Measurements from ENCODE around the gene SPSB3. TPM values are rescaled to one million over a fixed set of nuclear protein-coding genes. Genes with fewer than 3 reads are reported as not detected.

Gene SPSB3
- total and polyA plus RNA-seq, 2 of the 13 experiments (the other 11 are each of a cell fraction or from before 2014, with no cell fraction given), result 13.2 to 21.9 TPM

- TF ChIP-seq ZNF18 (CRISPR knock-in tag; IDR thresholded peaks at IDR 0.05; ENCODE audit: insufficient replicate concordance), result no peak
- 0 out of 2 replicates have a peak, but pooled peaks have one; percentile 18 for TF ChIP-seq YEATS4 (CRISPR knock-in tag; IDR thresholded peaks at IDR 0.05; ENCODE audit: borderline replicate concordance)
- no peak for TF ChIP-seq NFKB2 (CRISPR knock-in tag; IDR thresholded peaks at IDR 0.05; ENCODE audit: borderline replicate concordance)
- no peak for TF ChIP-seq MYNN (CRISPR knock-in tag; IDR thresholded peaks at IDR 0.05; ENCODE audit: low read depth)
- no peak for TF ChIP-seq HHEX (CRISPR knock-in tag; IDR thresholded peaks at IDR 0.05)
- peak in 1 of 2 experiments; percentile 50; a peak in 1 of 4 replicates for TF ChIP-seq KLF16 (CRISPR knock-in tag; IDR thresholded peaks at IDR 0.05)
- TF ChIP-seq HNF4G (IDR thresholded peaks at IDR 0.05; ENCODE audit: borderline replicate concordance, low read depth, low read length), result no peak
- no peak for TF ChIP-seq HNF4G (CRISPR knock-in tag; IDR thresholded peaks at IDR 0.05; ENCODE audit: borderline replicate concordance, low read depth)
- TF ChIP-seq KAT8 (CRISPR knock-in tag; IDR thresholded peaks at IDR 0.05), result 0 out of 2 replicates have a peak, but pooled peaks have one; percentile 51
- TF ChIP-seq GATAD1 (CRISPR knock-in tag; IDR thresholded peaks at IDR 0.05), result peak; percentile 68
- TF ChIP-seq SPEN (CRISPR knock-in tag; IDR thresholded peaks at IDR 0.05; ENCODE audit: low read depth), result 0 out of 2 replicates have a peak, but pooled peaks have one; percentile 20
- TF ChIP-seq ARNT (IDR thresholded peaks at IDR 0.05), result no peak
- TF ChIP-seq ZBTB33 (CRISPR knock-in tag; IDR thresholded peaks at IDR 0.05), result peak; percentile 31; the same call in 1 of the 2 replicates
- 0 out of 2 replicates have a peak, but pooled peaks have one; percentile 42 for TF ChIP-seq ZNF441 (CRISPR knock-in tag; IDR thresholded peaks at IDR 0.05; ENCODE audit: borderline replicate concordance)
- peak; percentile 82 for TF ChIP-seq STAG1 (CRISPR knock-in tag; IDR thresholded peaks at IDR 0.05)
- TF ChIP-seq NFE2L2 (IDR thresholded peaks at IDR 0.05; ENCODE audit: low read length), result no peak
- TF ChIP-seq MBNL3 (CRISPR knock-in tag; conservative IDR thresholded peaks at IDR 0.05), result no peak
- no peak for TF ChIP-seq CHD2 (IDR thresholded peaks at IDR 0.05; ENCODE audit: low read depth, low read length)
- TF ChIP-seq NR2F6 (IDR thresholded peaks at IDR 0.05), result no peak
- TF ChIP-seq NR2F6 (CRISPR knock-in tag; IDR thresholded peaks at IDR 0.05), result peak; percentile 45; the same call in 1 of the 2 replicates
- no peak for TF ChIP-seq KDM5A (IDR thresholded peaks at IDR 0.05; ENCODE audit: borderline replicate concordance, low read length)
- no peak for TF ChIP-seq ZFP90 (CRISPR knock-in tag; IDR thresholded peaks at IDR 0.05; ENCODE audit: borderline replicate concordance)
- no peak for TF ChIP-seq MLLT10 (CRISPR knock-in tag; IDR thresholded peaks at IDR 0.05)
- 0 out of 2 replicates have a peak, but pooled peaks have one; percentile 27 for TF ChIP-seq GABPB1 (CRISPR knock-in tag; IDR thresholded peaks at IDR 0.05)
- TF ChIP-seq ZNF414 (CRISPR knock-in tag; IDR thresholded peaks at IDR 0.05), result 0 out of 2 replicates have a peak, but pooled peaks have one; percentile 12
- TF ChIP-seq ZNF772 (CRISPR knock-in tag; IDR thresholded peaks at IDR 0.05), result 0 out of 2 replicates have a peak, but pooled peaks have one; percentile 50
- no peak for TF ChIP-seq SP4 (CRISPR knock-in tag; IDR thresholded peaks at IDR 0.05)
- no peak for TF ChIP-seq HNRNPK (IDR thresholded peaks at IDR 0.05; ENCODE audit: low read depth, low read length, poor library complexity, severe bottlenecking)
- 0 out of 2 replicates have a peak, but pooled peaks have one; percentile 21 for TF ChIP-seq TARDBP (CRISPR knock-in tag; IDR thresholded peaks at IDR 0.05)
- TF ChIP-seq ZNF331 (CRISPR knock-in tag; IDR thresholded peaks at IDR 0.05), result peak; percentile 32; the same call in 1 of the 2 replicates
These were observed 41.5 kb upstream of the SPSB3 start (continued) for GRCh38 chr16:1823821-1824220.

Measured in HepG2 (cell line).